ENCODE results near the gene CDK12. TPM values are rescaled to one million over a fixed set of nuclear protein-coding genes. Genes with fewer than 3 reads are reported as not detected.
A peak's percentile ranks its signal among the peaks of the same experiment; 100 is the strongest.
"Not testable (repeated sequence)": the region's sequence is repeated elsewhere in the genome, so short reads cannot be mapped to it uniquely, and the experiment has no call there.

Gene CDK12
- total and polyA plus RNA-seq, 5 donors = 8.2 to 27.9 (median 25.3) TPM

GRCh38 chr17:39533891-39534290 lies 72.6 kb downstream of the CDK12 start:
- Histone ChIP-seq H3K27me3 (ENCODE audit: control insufficient read depth, insufficient read depth) (no peaks in the 10 kb centered on the region), H3K4me1 (ENCODE audit: control insufficient read depth, insufficient read depth, low read length) (no peaks in the 10 kb centered on the region), H3K4me3 (ENCODE audit: low read length) (no peak overlapping the region), H3K9me3 (ENCODE audit: control insufficient read depth, low read length) (no peaks in the 10 kb centered on the region), H3K27ac (ENCODE audit: low read length) (no peak overlapping the region)
- no peak for ATAC-seq
- intact Hi-C loops (cut with DNase I) = no loop called here
- 84% methylated on average over 4 of the region's 4 CpGs for WGBS
- DNase-seq = no peak

- Histone ChIP-seq H3K27me3 (ENCODE audit: control insufficient read depth, insufficient read depth) (no peaks in the 10 kb centered on the region), H3K4me3 (ENCODE audit: low read length) (no peak overlapping the region), H3K9me3 (ENCODE audit: control insufficient read depth, low read length) (no peaks in the 10 kb centered on the region), H3K27ac (ENCODE audit: low read length) (no peak overlapping the region), H3K4me1 (ENCODE audit: control insufficient read depth, insufficient read depth, low read length) (no peaks in the 10 kb centered on the region)
- DNase-seq = no peak
- WGBS = 93% methylated on average over 3 of the region's 3 CpGs
- no peak for ATAC-seq
- intact Hi-C loops (cut with DNase I) = no loop called here
Observed at GRCh38 chr17:39534768-39535405, 73.6 kb downstream of the CDK12 start.

DNA sequence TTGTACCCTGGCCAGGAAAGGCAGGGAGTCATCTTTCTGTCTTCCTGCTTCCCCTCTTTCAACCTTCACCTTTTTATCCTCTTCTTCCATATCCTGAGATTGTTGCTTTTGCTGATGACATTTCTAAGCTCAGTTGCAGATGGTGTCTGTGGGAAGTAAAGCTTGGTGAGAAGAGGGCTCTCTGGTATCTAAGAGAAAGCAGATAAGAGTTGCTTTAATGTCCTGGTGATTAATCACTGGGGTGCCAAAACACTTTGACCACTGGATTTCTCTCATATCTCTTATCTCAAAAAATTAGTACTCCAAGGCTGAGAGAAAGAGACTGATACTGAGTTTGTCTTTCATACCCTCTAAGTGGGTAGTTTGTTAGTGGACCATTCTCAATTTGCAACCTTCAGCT lies 75.2 kb downstream of the CDK12 start:
- Histone ChIP-seq H3K4me1 (ENCODE audit: control insufficient read depth, insufficient read depth, low read length) (no peaks in the 10 kb centered on the region), H3K4me3 (ENCODE audit: low read length) (no peak overlapping the region), H3K27ac (ENCODE audit: low read length) (no peak overlapping the region), H3K27me3 (ENCODE audit: control insufficient read depth, insufficient read depth) (no peaks in the 10 kb centered on the region), H3K9me3 (ENCODE audit: control insufficient read depth, low read length) (no peaks in the 10 kb centered on the region)
- DNase-seq (no peak), ATAC-seq (no peak)
- intact Hi-C loops (cut with DNase I) = no loop called here

DNA sequence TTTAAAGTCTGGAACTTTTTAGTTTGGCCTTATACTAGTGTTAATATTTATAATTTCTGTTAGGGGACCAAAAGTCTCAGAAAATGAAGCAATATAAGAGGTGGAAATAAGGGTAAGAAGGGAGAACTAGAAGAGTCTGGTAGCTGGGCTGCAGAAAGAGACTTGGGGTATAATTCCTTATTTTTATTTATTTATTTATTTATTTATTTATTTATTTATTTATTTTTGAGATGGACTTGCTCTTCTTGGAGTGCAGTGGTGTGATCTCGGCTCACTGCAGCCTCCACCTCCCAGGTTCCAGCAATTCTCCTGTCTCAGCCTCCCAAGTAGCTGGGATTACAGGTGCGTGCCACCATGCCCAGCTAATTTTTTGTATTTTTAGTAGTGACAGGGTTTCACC lies 76.1 kb downstream of the CDK12 start:
- H3K4me1 ChIP-seq (ENCODE audit: control insufficient read depth, insufficient read depth, low read length); H3K9me3 ChIP-seq (ENCODE audit: control insufficient read depth, low read length); intact Hi-C loops (cut with DNase I); H3K4me3 ChIP-seq (ENCODE audit: low read length); H3K27ac ChIP-seq (ENCODE audit: low read length); ATAC-seq; H3K27me3 ChIP-seq (ENCODE audit: control insufficient read depth, insufficient read depth); DNase-seq: not testable (repeated sequence)
- 97% methylated on average over 2 of the region's 2 CpGs for WGBS

GRCh38 chr17:39538866-39539265 lies 77.6 kb downstream of the CDK12 start:
- H3K27me3 ChIP-seq (ENCODE audit: control insufficient read depth, insufficient read depth) = no peaks in the 10 kb centered on the region
- H3K4me1 ChIP-seq (ENCODE audit: control insufficient read depth, insufficient read depth, low read length) = no peaks in the 10 kb centered on the region
- DNase-seq (no peak), ATAC-seq (no peak)
- H3K4me3 ChIP-seq (ENCODE audit: low read length) = no peak overlapping the region
- H3K27ac ChIP-seq (ENCODE audit: low read length) = no peak overlapping the region
- 47% methylated on average over 3 of the region's 3 CpGs for WGBS
- intact Hi-C loops (cut with DNase I) = no loop called here
- no peaks in the 10 kb centered on the region for H3K9me3 ChIP-seq (ENCODE audit: control insufficient read depth, low read length)

- H3K4me1 ChIP-seq (ENCODE audit: control insufficient read depth, insufficient read depth, low read length) = no peaks in the 10 kb centered on the region
- no peaks in the 10 kb centered on the region for H3K27me3 ChIP-seq (ENCODE audit: control insufficient read depth, insufficient read depth)
- H3K27ac ChIP-seq (ENCODE audit: low read length) = no peak overlapping the region
- ATAC-seq = no peak
- intact Hi-C loops (cut with DNase I) = no loop called here
- 43% methylated on average over 9 of the region's 9 CpGs for WGBS
- no peak for DNase-seq
- no peaks in the 10 kb centered on the region for H3K9me3 ChIP-seq (ENCODE audit: control insufficient read depth, low read length)
- H3K4me3 ChIP-seq (ENCODE audit: low read length) = no peak overlapping the region
Observed at GRCh38 chr17:39540611-39541010, 79.3 kb downstream of the CDK12 start.

DNA sequence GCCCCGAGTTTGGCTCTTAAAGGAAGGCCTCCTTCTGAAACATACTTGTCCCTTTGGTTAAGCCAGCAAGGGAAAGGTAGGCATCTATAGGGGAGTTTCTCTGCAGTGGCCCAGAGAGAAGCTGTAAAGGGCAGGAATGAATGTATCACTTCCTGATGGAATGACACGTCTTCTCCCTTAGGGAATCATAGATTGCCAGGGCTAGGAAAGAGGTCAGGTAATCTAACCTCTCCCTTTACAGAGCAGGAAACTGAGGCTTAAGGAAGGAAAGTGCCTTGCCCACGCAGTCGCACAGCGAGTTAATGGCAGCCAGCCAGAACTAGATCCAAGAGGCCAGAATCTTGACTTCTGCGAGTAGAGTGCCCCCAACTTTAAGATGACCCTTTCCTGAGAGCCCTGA lies 80.4 kb downstream of the CDK12 start:
- intact Hi-C loops (cut with DNase I) = no loop called here
- H3K27me3 ChIP-seq (ENCODE audit: control insufficient read depth, insufficient read depth) = no peaks in the 10 kb centered on the region
- no peaks in the 10 kb centered on the region for H3K9me3 ChIP-seq (ENCODE audit: control insufficient read depth, low read length)
- no peak overlapping the region for H3K4me3 ChIP-seq (ENCODE audit: low read length)
- no peak overlapping the region for H3K27ac ChIP-seq (ENCODE audit: low read length)
- DNase-seq (no peak), ATAC-seq (peak in 1 of 2 donors; percentile 27)
- WGBS = 50% methylated on average over 6 of the region's 6 CpGs
- no peaks in the 10 kb centered on the region for H3K4me1 ChIP-seq (ENCODE audit: control insufficient read depth, insufficient read depth, low read length)

DNA sequence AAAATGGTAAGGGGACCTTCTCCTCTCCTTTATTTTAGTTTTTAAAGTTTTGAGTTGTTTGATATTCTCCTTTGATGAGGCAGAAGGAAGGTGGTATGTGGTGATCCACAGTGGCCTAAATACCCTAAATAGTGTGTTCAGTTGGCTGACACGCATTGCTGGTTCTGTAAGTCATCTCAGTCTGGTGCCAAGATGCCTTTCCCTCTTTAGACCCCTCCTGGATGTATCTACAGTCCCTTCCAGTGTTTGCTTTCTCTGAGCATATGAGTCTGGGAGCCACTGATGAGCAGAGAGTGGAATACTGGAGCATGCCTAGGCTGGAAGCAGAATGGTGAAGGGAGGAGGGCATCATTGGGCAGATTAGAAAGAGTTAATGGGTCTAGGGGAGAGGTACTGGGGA lies 81.9 kb downstream of the CDK12 start:
- no peak overlapping the region for H3K4me3 ChIP-seq (ENCODE audit: low read length)
- WGBS = 64% methylated on average over 1 of the region's 1 CpG
- H3K27me3 ChIP-seq (ENCODE audit: control insufficient read depth, insufficient read depth) = no peaks in the 10 kb centered on the region
- no peak for DNase-seq
- no peaks in the 10 kb centered on the region for H3K9me3 ChIP-seq (ENCODE audit: control insufficient read depth, low read length)
- intact Hi-C loops (cut with DNase I) = no loop called here
- H3K4me1 ChIP-seq (ENCODE audit: control insufficient read depth, insufficient read depth, low read length) = peaks cover 2% of the 10 kb centered on the region
- ATAC-seq = no peak
- no peak overlapping the region for H3K27ac ChIP-seq (ENCODE audit: low read length)

GRCh38 chr17:39543664-39544063 lies 82.4 kb downstream of the CDK12 start:
- no peak for DNase-seq
- no peaks in the 10 kb centered on the region for H3K9me3 ChIP-seq (ENCODE audit: control insufficient read depth, low read length)
- H3K27me3 ChIP-seq (ENCODE audit: control insufficient read depth, insufficient read depth) = no peaks in the 10 kb centered on the region
- no peak overlapping the region for H3K4me3 ChIP-seq (ENCODE audit: low read length)
- H3K4me1 ChIP-seq (ENCODE audit: control insufficient read depth, insufficient read depth, low read length) = peaks cover 3% of the 10 kb centered on the region
- intact Hi-C loops (cut with DNase I) = no loop called here
- H3K27ac ChIP-seq (ENCODE audit: low read length) = no peak overlapping the region
- ATAC-seq = no peak

DNA sequence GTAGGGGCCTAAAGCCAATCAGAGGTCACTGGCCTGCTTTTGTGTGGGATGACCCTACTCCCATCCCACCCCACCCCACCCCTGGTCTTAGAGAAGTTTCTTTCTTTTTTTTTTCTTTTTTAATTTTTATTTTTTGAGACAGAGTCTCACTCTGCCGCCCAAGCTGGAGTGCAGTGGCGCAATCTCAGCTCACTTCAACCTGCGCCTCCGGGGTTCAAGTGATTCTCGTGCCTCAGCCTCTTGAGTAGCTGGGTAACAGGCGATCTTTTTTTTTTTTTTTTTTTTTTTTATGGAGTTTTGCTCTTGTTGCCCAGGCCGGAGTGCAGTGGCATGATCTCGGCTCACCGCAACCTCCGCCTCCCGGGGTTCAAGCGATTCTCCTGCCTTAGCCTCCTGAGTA lies 83.1 kb downstream of the CDK12 start:
- ATAC-seq; H3K27ac ChIP-seq (ENCODE audit: low read length); intact Hi-C loops (cut with DNase I); H3K9me3 ChIP-seq (ENCODE audit: control insufficient read depth, low read length); DNase-seq; H3K27me3 ChIP-seq (ENCODE audit: control insufficient read depth, insufficient read depth); H3K4me1 ChIP-seq (ENCODE audit: control insufficient read depth, insufficient read depth, low read length); H3K4me3 ChIP-seq (ENCODE audit: low read length): not testable (repeated sequence)
- 96% methylated on average over 12 of the region's 12 CpGs for WGBS

- ATAC-seq = peak; percentile 68 to 75
- peak overlapping the region; percentile 78 for H3K27ac ChIP-seq (ENCODE audit: low read length)
- WGBS = 24% methylated on average over 5 of the region's 5 CpGs
- H3K4me1 ChIP-seq (ENCODE audit: control insufficient read depth, insufficient read depth, low read length) = peaks cover 4% of the 10 kb centered on the region
- DNase-seq = peak; percentile 53 to 88 (median 87)
- no peaks in the 10 kb centered on the region for H3K27me3 ChIP-seq (ENCODE audit: control insufficient read depth, insufficient read depth)
- intact Hi-C loops (cut with DNase I) = loop anchor here in 3 of 4 donors (2.0 to 5.0 kb wide), 2 partner anchors 74 to 75 kb away; no protein-coding TSS in a partner anchor
- no peak overlapping the region for H3K4me3 ChIP-seq (ENCODE audit: low read length)
- H3K9me3 ChIP-seq (ENCODE audit: control insufficient read depth, low read length) = no peaks in the 10 kb centered on the region
Observed at GRCh38 chr17:39547713-39548478, 86.6 kb downstream of the CDK12 start.
